HG03565 (cell line): ENCODE measurements around the gene PROKR1.

Experiments
- ATAC-seq: cut with Tn5 transposase; IDR thresholded peaks from one replicate; pipeline ENCODE4 v1.9.1; 2021; ENCODE audit warnings: mild to moderate bottlenecking, moderate library complexity; ENCODE audit not compliant: unreplicated experiment

The PROKR1 gene

DNA sequence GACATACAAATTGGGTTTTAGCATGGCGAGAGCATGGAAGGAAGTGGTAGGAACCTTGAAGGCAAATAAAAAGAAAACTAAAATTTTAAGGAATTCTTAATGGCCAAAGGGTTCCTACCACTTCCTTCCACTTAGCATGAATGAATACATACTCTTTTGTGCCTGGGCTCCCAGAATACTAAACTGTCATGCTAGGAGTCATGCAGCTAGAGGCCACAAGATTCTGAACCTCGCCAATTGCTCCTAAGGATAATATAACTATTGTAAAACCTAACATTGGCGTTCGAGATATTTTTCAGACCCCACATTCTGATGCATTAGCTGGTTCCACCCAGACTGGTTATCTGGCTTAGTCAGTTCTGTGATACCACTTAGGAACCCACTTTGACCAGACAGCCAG lies 52.6 kb downstream of the PROKR1 start:
- no peak for ATAC-seq

- ATAC-seq: no peak
Measured at GRCh38 chr2:68696554-68696953, 53.2 kb downstream of the PROKR1 start.

DNA sequence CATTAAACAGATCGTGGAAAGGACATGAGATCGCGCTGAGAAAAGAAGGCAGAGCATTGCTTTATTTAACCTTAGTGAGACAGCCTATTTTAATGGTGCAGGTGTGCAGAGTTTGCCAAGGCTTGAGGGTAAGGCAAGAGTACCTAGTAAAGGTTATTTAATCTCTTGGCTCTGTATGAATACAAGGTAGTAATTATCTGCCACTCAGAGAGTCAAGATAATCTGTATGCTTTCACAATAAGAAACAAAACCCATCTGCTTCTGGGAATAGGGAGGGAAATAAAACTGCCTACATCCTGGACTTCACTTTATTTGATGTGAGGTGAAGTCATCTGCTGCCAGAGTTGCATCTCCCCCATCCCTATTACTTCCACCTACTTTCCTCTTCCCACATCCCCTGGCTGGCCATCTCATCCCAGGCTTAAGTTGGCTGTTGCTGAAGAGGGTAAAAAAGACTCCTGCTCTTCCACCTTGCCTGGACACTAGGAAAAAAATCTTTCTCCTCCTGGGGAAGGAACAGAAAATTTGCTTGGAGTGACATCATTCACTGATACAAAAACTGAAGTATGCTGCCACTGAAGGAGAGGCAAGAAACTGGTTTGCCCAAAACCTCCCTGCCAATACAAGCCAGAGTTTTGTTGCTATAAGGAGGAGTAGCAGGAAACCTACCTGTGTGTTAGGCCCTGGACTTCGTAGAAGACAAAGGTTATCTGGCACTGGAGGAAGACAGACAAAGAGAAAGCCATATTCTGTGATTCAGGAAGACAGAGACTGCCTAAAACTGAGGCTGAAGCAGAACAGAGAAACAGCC lies 55.4 kb downstream of the PROKR1 start:
- ATAC-seq: no peak

- no peak for ATAC-seq
Measured at GRCh38 chr2:68700560-68700959, 57.2 kb downstream of the PROKR1 start.

GRCh38 chr2:68706637-68707036 lies 63.3 kb downstream of the PROKR1 start:
- no peak for ATAC-seq
